T follicular helper cell (primary cell): Measurements from ENCODE around the gene RTBDN.

Experiments
- DNase-seq: peaks from one replicate; pipeline ENCODE4 v3.0.0-alpha.2; 2020; ENCODE audit warnings: low read depth

The RTBDN gene

DNA sequence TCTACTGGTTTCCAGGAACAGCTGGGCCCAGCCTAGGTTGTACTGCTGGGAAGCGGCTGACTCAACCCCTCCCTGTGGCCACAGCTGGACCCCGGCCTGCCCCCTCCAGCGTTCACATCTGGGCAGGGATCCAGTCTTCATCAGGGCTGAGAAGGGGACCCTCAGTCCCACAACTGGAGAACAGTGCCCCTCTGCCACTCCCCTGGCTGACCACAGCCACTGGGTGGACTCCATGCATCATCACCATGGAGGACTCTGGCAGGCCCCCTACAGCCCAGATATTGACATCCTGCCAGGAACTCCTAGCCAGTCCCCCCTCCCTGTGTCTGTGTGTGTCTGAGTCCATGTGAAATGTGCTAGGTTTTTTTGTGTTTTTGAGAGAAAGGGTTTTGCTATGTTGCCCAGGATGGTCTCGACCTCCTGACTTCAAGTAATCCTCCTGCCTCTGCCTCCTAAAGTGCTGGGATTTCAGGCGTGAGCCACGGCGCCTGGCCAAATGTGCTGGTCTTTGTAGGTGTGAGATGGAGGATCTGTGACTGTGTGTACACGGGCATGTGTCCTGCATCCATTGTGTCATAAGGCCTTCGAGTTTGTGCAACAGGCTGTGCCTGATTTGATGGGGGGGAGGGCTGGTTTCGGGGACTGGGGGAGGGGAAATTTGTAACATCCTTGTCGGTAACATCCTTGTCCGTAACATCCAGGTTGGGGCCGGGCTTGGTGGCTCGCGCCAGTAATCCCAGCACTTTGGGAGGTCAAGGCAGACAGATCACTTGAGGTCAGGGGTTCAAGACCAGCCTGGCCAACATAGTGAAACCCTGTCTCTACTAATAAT, 55.0 kb downstream of the RTBDN start:
- no peak for DNase-seq

DNA sequence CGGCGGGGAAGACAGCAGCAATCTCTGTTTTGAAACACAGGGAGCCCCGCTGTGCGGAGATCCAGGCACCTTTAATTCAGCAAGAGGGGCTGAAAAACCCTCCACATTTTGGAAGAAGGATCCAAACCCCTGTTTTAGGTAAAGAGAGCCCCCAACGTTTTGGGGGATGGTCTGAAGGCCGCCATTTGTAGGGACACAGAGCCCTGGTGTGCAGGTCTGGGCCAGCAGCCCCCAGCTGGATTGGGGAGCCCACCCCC, 55.5 kb downstream of the RTBDN start:
- no peak for DNase-seq

DNA sequence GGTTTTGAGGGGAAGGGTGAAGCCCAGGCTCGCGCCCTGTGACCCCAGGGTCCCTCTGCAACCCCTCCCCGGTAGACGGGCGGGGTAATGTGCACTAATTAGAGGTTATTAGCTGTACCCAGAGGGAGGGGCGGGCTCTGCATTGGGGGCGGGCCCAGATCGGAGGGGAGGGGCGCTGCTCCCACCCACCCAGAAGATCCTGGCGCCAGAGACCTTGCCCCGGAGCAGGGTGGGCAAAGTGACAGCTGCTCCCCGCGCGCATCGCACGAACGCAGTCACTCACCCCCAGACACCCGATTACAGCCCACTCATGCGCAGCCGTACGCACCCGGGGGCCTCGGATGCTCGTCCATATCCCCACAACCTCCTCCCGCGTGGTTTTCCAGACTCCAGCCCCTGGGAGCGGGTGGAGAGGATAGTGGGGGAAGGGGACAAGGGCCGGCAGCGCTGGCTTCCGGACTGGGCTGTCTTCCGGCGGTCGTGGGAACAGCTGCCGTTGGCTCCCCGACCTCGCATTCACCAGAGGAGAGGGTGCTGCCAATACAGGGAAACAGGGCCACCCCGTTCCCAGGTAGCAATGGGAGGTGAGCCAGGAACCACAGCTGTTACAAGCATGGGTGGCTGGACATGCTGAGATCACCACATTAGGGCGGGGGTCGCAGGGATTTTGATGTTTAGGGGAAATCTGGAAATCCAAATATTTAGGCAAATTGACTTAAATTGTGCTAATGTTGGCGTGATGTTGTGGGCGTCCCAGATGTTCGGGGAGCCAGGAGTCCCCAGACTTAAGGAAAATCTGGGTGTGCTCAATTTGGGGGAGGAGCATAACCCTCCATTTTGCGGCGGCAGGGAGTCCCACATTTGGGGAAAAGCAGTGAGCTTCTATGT, 56.1 kb downstream of the RTBDN start:
- no peak for DNase-seq

DNA sequence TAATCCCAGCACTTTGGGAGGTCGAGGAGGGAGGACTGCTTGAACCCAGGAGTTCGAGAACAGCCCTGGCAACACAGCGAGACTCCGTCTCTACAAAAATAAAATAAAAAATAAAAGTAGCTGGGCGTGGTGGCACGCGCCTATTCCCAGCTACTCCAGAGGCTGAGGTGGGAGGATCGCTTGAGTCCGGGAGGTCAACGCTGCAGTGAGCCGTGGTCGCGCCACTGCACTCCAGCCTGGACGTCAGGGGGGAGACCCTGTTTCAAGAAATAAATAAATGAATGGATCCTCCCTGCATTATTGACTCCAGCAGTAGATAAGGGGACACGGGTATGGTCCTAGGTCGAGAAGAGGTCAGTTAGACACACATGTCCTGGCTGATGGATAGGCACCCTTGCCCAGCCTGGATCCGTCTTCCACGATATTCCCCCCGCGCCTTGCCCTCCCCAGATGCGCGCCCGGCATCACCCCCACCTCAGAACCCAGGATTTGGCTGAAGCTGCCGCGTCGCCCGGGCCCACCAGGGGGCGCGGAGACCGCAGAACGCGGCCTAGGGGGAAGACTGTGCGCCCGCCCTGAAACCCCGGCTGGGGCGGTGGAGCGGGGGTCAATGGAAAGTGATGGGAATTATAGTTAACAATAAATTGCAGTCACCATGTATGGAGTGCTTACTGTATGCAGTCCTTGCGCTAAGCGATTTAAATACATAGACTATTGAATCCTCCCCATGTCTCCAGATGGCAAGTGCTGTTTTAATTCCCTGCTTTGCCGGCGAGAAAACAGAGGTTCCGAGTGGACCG, 57.0 kb downstream of the RTBDN start:
- DNase-seq: peak; percentile 70
